HUES48 (cell line): ENCODE data around the gene SLC2A9.
"Not testable (repeated sequence)": the region's sequence is repeated elsewhere in the genome, so short reads cannot be mapped to it uniquely, and the experiment has no call there.

ENCODE experiments used
- H3K27ac ChIP-seq: one replicate; pipeline ENCODE4 v1.7.0; 2013; ENCODE audit warnings: low read depth, low read length, inconsistent platforms
- H3K27me3 ChIP-seq: 2 replicates; pipeline ENCODE4 v1.6.1; 2013; ENCODE audit warnings: mild to moderate bottlenecking, low read length; ENCODE audit not compliant: control insufficient read depth, insufficient read depth
- H3K36me3 ChIP-seq: 2 replicates; pipeline ENCODE4 v1.6.1; 2013; ENCODE audit warnings: low read length; ENCODE audit not compliant: control insufficient read depth, insufficient read depth
- H3K4me1 ChIP-seq: 2 replicates; pipeline ENCODE4 v1.6.1; 2013; ENCODE audit warnings: mild to moderate bottlenecking, low read length; ENCODE audit not compliant: control insufficient read depth, insufficient read depth
- H3K4me3 ChIP-seq: 2 replicates; pipeline ENCODE4 v1.5.1; 2013; ENCODE audit warnings: mild to moderate bottlenecking, low read depth, low read length
- H3K9ac ChIP-seq: 2 replicates; pipeline ENCODE4 v1.6.1; 2013; ENCODE audit warnings: mild to moderate bottlenecking, low read depth, low read length, moderate library complexity
- H3K9me3 ChIP-seq: 2 replicates; pipeline ENCODE4 v1.6.1; 2013; ENCODE audit warnings: low read length; ENCODE audit not compliant: control insufficient read depth, insufficient read depth

SLC2A9 gene

GRCh38 chr4:9989918-9990635 lies 31.2 kb downstream of the SLC2A9 start:
- no peak overlapping the region for H3K9ac ChIP-seq
- no peaks in the 10 kb centered on the region for H3K9me3 ChIP-seq
- H3K27me3 ChIP-seq = no peaks in the 10 kb centered on the region; the same call in 1 of the 2 replicates
- no peaks in the 10 kb centered on the region for H3K4me1 ChIP-seq
- H3K4me3 ChIP-seq = no peak overlapping the region
- no peak overlapping the region for H3K27ac ChIP-seq
- no peaks in the 10 kb centered on the region for H3K36me3 ChIP-seq

DNA sequence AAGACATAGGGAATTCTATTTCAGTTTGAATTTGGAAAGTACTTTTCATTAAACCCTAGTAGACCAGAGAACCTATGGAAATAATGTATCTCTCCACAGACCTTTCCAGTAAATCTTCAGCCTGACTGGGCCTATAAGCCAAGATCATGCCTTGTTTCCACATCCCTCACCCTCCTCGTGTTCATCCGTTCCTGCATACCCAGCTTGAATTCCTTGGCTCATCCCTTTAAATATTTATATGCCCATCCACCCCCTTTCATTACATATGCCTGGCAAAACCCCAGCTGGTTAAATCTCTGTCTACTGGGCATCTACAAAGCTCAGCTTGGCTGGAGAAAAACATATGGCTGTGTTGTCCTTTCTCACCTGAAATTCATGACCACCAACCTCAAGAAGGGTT lies 32.4 kb downstream of the SLC2A9 start:
- H3K27me3 ChIP-seq = no peaks in the 10 kb centered on the region; the same call in 1 of the 2 replicates
- no peaks in the 10 kb centered on the region for H3K4me1 ChIP-seq
- H3K27ac ChIP-seq = no peak overlapping the region
- H3K36me3 ChIP-seq = no peaks in the 10 kb centered on the region
- H3K9me3 ChIP-seq = no peaks in the 10 kb centered on the region
- no peak overlapping the region for H3K9ac ChIP-seq
- no peak overlapping the region for H3K4me3 ChIP-seq

DNA sequence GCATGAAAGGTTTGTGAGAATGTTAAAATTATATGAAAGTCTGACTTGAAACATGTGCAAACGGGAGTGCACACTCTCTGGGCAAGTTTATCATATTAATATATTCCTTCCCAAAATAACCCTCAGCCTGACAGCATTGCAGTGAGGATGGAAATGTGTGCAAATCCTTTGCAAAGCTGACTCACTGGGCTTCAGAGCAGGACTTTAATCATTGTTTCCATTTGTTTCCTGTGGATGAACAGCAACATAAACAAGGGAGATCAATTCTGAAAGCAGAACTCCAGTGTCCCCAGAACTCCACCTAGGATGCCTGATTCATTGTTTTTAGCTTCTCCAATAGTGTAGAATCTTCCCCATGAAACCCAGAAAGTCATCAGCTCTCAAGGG lies 32.9 kb downstream of the SLC2A9 start:
- no peaks in the 10 kb centered on the region for H3K36me3 ChIP-seq
- H3K27ac ChIP-seq = no peak overlapping the region
- H3K9ac ChIP-seq = no peak overlapping the region
- no peaks in the 10 kb centered on the region for H3K4me1 ChIP-seq
- no peaks in the 10 kb centered on the region; the same call in 1 of the 2 replicates for H3K27me3 ChIP-seq
- no peaks in the 10 kb centered on the region for H3K9me3 ChIP-seq
- H3K4me3 ChIP-seq = no peak overlapping the region

GRCh38 chr4:9987749-9988362 lies 33.4 kb downstream of the SLC2A9 start:
- no peaks in the 10 kb centered on the region for H3K9me3 ChIP-seq
- no peaks in the 10 kb centered on the region for H3K36me3 ChIP-seq
- H3K4me3 ChIP-seq = no peak overlapping the region
- H3K9ac ChIP-seq = no peak overlapping the region
- no peak overlapping the region for H3K27ac ChIP-seq
- no peaks in the 10 kb centered on the region; the same call in 1 of the 2 replicates for H3K27me3 ChIP-seq
- no peaks in the 10 kb centered on the region for H3K4me1 ChIP-seq

DNA sequence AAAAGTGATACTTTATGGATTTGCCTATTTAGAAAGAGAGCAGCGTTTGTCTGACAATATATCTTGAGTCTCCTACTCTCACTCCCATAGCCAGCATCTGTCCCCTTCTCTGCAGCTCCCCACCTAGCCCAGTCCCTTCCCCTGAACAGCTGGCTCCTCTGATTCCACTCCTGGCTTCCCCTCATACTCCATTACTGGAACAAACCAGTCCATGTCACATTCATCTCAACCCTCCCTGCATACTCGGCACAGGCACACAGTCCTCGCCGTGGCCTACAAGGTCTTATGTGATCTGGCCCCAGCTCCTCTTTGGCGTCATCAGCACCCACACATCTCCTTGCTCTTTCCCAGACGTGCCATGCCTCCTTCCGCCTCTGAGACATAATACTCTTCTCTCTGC lies 36.7 kb downstream of the SLC2A9 start:
- Histone ChIP-seq H3K9me3 (no peaks in the 10 kb centered on the region), H3K27me3 (peaks cover 13% of the 10 kb centered on the region; the same call in 1 of the 2 replicates), H3K36me3 (no peaks in the 10 kb centered on the region), H3K4me1 (peaks cover 5% of the 10 kb centered on the region; the same call in 1 of the 2 replicates), H3K27ac (no peak overlapping the region), H3K4me3 (no peak overlapping the region), H3K9ac (no peak overlapping the region)

DNA sequence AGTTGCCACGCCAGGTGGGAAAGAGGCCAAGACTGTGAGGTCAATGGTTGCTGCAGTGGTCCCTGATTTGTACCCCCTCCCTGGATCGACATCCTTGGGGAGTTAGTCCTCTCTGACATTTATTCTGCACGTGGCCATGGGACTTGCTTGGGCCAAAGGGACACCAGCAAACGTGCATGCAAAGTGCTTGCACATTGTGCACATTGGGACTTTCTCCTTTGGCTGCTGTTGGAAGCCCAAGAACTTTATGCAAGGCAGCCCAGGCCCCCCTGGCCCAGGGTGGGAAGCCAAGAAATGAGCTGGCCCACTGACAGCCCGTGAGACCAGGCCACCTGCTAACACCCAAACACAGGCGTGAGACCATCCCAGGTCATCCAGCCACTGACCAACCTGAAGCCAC lies 38.1 kb downstream of the SLC2A9 start:
- no peak overlapping the region for H3K27ac ChIP-seq
- H3K4me3 ChIP-seq = no peak overlapping the region
- H3K4me1 ChIP-seq = peaks cover 19% of the 10 kb centered on the region
- H3K27me3 ChIP-seq = peaks cover 15% of the 10 kb centered on the region
- H3K9ac ChIP-seq = no peak overlapping the region
- no peaks in the 10 kb centered on the region for H3K9me3 ChIP-seq
- no peaks in the 10 kb centered on the region for H3K36me3 ChIP-seq

DNA sequence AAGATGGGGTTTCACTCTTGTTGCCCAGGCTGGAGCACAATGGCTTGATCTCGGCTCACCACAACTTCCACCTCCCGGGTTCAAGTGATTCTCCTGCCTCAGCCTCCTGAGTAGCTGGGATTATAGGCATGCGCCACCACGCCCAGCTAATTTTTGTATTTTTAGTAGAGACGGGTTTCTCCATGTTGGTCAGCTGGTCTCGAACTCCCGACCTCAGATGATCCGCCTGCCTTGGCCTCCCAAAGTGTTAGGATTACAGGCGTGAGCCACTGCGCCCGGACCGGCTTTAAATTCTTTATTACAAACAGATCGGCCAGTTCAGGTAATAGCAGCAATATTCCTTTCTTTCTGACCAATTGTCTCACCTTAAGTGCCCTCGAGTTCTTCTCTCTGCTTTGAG lies 39.4 kb downstream of the SLC2A9 start:
- not testable (repeated sequence) for H3K4me3 ChIP-seq, H3K9ac ChIP-seq, H3K36me3 ChIP-seq, H3K27ac ChIP-seq, H3K9me3 ChIP-seq
- peaks cover 22% of the 10 kb centered on the region for H3K27me3 ChIP-seq
- peaks cover 27% of the 10 kb centered on the region for H3K4me1 ChIP-seq

GRCh38 chr4:9980898-9981297 lies 40.4 kb downstream of the SLC2A9 start:
- Histone ChIP-seq H3K27ac (no peak overlapping the region), H3K4me3 (no peak overlapping the region), H3K4me1 (peaks cover 27% of the 10 kb centered on the region), H3K9ac (no peak overlapping the region), H3K27me3 (peaks cover 22% of the 10 kb centered on the region), H3K9me3 (no peaks in the 10 kb centered on the region), H3K36me3 (no peaks in the 10 kb centered on the region)

- no peaks in the 10 kb centered on the region for H3K36me3 ChIP-seq
- no peak overlapping the region for H3K4me3 ChIP-seq
- H3K4me1 ChIP-seq = peaks cover 27% of the 10 kb centered on the region
- no peaks in the 10 kb centered on the region for H3K9me3 ChIP-seq
- H3K27me3 ChIP-seq = peaks cover 22% of the 10 kb centered on the region
- no peak overlapping the region for H3K9ac ChIP-seq
- H3K27ac ChIP-seq = no peak overlapping the region
Observed at GRCh38 chr4:9979101-9979701, 42.1 kb downstream of the SLC2A9 start.

- Histone ChIP-seq H3K27me3 (peaks cover 22% of the 10 kb centered on the region), H3K9ac (no peak overlapping the region), H3K9me3 (no peaks in the 10 kb centered on the region), H3K36me3 (no peaks in the 10 kb centered on the region), H3K27ac (no peak overlapping the region), H3K4me1 (peaks cover 27% of the 10 kb centered on the region), H3K4me3 (no peak overlapping the region)
Observed at GRCh38 chr4:9977518-9978031, 43.7 kb downstream of the SLC2A9 start.

DNA sequence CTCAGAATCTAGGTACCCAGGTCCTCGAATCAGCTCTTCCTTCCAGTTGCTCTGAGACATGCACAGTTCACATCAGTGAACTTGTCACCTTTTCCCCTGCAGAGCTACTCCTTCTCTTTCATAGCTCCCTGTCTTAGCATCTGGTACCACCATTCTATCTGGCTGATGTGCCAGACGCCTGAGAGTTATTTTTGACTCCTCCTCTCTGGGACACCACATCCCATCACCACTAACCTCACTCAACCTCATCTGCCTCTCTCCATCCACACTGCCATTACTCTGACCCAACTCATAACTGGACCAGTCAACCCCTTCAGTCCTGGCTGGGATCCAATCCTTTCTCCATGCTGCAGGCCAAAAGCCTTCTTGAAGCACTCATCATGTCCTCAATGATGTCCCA lies 44.5 kb downstream of the SLC2A9 start:
- H3K27ac ChIP-seq = no peak overlapping the region
- peaks cover 22% of the 10 kb centered on the region for H3K27me3 ChIP-seq
- no peak overlapping the region for H3K9ac ChIP-seq
- no peak overlapping the region for H3K4me3 ChIP-seq
- H3K36me3 ChIP-seq = no peaks in the 10 kb centered on the region
- no peaks in the 10 kb centered on the region for H3K9me3 ChIP-seq
- peaks cover 33% of the 10 kb centered on the region for H3K4me1 ChIP-seq
